K562 (cell line): ENCODE data around the gene CRADD. TPM values are rescaled to one million over a fixed set of nuclear protein-coding genes. Genes with fewer than 3 reads are reported as not detected.

ENCODE experiments used
- MED1 ChIP-seq: sonication (generic); formaldehyde crosslinking; IDR thresholded peaks from 2 replicates; pipeline ENCODE4 v1.8.1; 2023; ENCODE audit warnings: missing genetic modification reagents, borderline replicate concordance
- MXI1 ChIP-seq: IDR thresholded peaks from 2 replicates; pipeline ENCODE4 v1.6.1; 2011; ENCODE audit warnings: low read depth, mild to moderate bottlenecking, improper control_type of control experiment, low read length
- TAF7 ChIP-seq: fragments of 450-650 bp; IDR thresholded peaks from 2 replicates; pipeline ENCODE4 v1.6.1; 2016; ENCODE audit warnings: missing genetic modification characterization, missing compliant biosample characterization
- THRAP3 ChIP-seq: fragments of 450-650 bp; IDR thresholded peaks from 2 replicates; pipeline ENCODE4 v1.6.1; 2016; ENCODE audit warnings: mild to moderate bottlenecking, inconsistent platforms, borderline replicate concordance
- polyA plus RNA-seq, 8 experiments: library from polyadenylated mRNA; depleted of rRNA in 4 of 8; stranded (reverse) in 5 of 8; unstranded in 3 of 8; fragments of >200 nt; fragmentation: Nextera tagmentation in 2 of 8; fragmentation: Illumina TruSeq in 1 of 8; extraction: Ambion mirVana in 2 of 8; extraction: Trizol in 1 of 8; gene quantifications; 2 replicates each; pipeline versions ENCODE4 v1.2.1 to v1.2.3, GENCODE V29; 2011 to 2014; ENCODE audit warnings: inconsistent platforms in 1 of 8, missing spikeins in 1 of 8
- total RNA-seq, 7 experiments: library from RNA; depleted of rRNA in 6 of 7; stranded (reverse); fragments of >200 nt in 6 of 7; fragmentation: Illumina TruSeq in 2 of 7; extraction: Trizol in 2 of 7; gene quantifications; 2 replicates each; pipeline versions ENCODE4 v1.2.1 to v1.2.3, GENCODE V29; 2011 to 2021; ENCODE audit warnings: low replicate concordance in 1 of 7
- TF ChIP-seq, protein P1 (sequence below): sonication (generic); formaldehyde crosslinking; IDR thresholded peaks from 2 replicates; pipeline ENCODE4 v1.8.1; 2023; ENCODE audit warnings: missing genetic modification reagents, mild to moderate bottlenecking, borderline replicate concordance
- TF ChIP-seq, protein P2 (sequence below): fragments of 200-600 bp; sonication (generic); IDR thresholded peaks from one replicate; pipeline ENCODE4 v1.6.1; 2012; ENCODE audit warnings: mild to moderate bottlenecking, low read depth, low read length, inconsistent platforms
- TF ChIP-seq, protein P3 (sequence below): fragments of 250-450 bp; sonication (Bioruptor Pico); IDR thresholded peaks from 2 replicates; pipeline ENCODE4 v1.5.0; 2021; ENCODE audit warnings: mild to moderate bottlenecking, borderline replicate concordance

CRADD gene
- total and polyA plus RNA-seq, 9 of the 15 experiments (the other 6 are each of a cell fraction or from before 2014, with no cell fraction given) = 20.5 to 41.1 (median 25.9) TPM

DNA sequence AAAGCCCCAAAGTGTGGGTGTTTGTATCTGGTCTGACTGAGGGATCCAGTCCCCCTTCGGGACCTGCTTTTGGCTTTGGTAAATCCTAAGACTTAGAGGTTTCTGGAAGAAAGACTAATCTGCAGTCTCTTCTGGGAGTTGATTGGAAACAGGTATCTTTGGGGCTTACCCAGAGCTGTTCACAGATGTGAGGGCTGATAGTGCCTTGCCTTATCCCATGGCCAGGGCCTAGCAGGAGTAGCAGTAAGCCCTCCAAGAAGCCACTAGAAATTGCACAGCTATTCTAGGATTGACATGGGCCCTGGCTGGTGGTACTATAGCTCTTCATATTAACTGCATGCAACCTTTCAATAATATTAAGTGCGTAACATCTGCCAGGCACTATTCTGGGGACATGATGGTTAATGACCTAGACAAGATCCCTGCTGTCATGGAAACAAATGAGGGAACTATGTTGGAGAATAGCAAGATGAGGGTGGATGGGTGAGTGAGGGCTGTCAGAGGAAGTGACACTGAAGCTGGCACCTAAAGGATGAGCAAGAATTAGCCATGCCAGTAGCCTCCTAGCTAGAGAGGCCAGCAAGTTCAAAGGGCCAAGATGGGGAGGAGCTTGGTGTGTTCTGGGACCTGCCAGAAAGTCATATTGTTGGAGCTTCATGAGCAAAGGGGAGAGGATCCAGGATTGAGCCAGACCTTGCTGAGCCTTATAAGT lies 71.7 kb downstream of the CRADD start (continued):
- TF ChIP-seq, protein P1, sequence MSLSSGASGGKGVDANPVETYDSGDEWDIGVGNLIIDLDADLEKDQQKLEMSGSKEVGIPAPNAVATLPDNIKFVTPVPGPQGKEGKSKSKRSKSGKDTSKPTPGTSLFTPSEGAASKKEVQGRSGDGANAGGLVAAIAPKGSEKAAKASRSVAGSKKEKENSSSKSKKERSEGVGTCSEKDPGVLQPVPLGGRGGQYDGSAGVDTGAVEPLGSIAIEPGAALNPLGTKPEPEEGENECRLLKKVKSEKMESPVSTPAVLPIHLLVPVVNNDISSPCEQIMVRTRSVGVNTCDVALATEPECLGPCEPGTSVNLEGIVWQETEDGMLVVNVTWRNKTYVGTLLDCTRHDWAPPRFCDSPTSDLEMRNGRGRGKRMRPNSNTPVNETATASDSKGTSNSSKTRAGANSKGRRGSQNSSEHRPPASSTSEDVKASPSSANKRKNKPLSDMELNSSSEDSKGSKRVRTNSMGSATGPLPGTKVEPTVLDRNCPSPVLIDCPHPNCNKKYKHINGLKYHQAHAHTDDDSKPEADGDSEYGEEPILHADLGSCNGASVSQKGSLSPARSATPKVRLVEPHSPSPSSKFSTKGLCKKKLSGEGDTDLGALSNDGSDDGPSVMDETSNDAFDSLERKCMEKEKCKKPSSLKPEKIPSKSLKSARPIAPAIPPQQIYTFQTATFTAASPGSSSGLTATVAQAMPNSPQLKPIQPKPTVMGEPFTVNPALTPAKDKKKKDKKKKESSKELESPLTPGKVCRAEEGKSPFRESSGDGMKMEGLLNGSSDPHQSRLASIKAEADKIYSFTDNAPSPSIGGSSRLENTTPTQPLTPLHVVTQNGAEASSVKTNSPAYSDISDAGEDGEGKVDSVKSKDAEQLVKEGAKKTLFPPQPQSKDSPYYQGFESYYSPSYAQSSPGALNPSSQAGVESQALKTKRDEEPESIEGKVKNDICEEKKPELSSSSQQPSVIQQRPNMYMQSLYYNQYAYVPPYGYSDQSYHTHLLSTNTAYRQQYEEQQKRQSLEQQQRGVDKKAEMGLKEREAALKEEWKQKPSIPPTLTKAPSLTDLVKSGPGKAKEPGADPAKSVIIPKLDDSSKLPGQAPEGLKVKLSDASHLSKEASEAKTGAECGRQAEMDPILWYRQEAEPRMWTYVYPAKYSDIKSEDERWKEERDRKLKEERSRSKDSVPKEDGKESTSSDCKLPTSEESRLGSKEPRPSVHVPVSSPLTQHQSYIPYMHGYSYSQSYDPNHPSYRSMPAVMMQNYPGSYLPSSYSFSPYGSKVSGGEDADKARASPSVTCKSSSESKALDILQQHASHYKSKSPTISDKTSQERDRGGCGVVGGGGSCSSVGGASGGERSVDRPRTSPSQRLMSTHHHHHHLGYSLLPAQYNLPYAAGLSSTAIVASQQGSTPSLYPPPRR (CRISPR knock-in tag) = no peak
- TF ChIP-seq, protein P2, sequence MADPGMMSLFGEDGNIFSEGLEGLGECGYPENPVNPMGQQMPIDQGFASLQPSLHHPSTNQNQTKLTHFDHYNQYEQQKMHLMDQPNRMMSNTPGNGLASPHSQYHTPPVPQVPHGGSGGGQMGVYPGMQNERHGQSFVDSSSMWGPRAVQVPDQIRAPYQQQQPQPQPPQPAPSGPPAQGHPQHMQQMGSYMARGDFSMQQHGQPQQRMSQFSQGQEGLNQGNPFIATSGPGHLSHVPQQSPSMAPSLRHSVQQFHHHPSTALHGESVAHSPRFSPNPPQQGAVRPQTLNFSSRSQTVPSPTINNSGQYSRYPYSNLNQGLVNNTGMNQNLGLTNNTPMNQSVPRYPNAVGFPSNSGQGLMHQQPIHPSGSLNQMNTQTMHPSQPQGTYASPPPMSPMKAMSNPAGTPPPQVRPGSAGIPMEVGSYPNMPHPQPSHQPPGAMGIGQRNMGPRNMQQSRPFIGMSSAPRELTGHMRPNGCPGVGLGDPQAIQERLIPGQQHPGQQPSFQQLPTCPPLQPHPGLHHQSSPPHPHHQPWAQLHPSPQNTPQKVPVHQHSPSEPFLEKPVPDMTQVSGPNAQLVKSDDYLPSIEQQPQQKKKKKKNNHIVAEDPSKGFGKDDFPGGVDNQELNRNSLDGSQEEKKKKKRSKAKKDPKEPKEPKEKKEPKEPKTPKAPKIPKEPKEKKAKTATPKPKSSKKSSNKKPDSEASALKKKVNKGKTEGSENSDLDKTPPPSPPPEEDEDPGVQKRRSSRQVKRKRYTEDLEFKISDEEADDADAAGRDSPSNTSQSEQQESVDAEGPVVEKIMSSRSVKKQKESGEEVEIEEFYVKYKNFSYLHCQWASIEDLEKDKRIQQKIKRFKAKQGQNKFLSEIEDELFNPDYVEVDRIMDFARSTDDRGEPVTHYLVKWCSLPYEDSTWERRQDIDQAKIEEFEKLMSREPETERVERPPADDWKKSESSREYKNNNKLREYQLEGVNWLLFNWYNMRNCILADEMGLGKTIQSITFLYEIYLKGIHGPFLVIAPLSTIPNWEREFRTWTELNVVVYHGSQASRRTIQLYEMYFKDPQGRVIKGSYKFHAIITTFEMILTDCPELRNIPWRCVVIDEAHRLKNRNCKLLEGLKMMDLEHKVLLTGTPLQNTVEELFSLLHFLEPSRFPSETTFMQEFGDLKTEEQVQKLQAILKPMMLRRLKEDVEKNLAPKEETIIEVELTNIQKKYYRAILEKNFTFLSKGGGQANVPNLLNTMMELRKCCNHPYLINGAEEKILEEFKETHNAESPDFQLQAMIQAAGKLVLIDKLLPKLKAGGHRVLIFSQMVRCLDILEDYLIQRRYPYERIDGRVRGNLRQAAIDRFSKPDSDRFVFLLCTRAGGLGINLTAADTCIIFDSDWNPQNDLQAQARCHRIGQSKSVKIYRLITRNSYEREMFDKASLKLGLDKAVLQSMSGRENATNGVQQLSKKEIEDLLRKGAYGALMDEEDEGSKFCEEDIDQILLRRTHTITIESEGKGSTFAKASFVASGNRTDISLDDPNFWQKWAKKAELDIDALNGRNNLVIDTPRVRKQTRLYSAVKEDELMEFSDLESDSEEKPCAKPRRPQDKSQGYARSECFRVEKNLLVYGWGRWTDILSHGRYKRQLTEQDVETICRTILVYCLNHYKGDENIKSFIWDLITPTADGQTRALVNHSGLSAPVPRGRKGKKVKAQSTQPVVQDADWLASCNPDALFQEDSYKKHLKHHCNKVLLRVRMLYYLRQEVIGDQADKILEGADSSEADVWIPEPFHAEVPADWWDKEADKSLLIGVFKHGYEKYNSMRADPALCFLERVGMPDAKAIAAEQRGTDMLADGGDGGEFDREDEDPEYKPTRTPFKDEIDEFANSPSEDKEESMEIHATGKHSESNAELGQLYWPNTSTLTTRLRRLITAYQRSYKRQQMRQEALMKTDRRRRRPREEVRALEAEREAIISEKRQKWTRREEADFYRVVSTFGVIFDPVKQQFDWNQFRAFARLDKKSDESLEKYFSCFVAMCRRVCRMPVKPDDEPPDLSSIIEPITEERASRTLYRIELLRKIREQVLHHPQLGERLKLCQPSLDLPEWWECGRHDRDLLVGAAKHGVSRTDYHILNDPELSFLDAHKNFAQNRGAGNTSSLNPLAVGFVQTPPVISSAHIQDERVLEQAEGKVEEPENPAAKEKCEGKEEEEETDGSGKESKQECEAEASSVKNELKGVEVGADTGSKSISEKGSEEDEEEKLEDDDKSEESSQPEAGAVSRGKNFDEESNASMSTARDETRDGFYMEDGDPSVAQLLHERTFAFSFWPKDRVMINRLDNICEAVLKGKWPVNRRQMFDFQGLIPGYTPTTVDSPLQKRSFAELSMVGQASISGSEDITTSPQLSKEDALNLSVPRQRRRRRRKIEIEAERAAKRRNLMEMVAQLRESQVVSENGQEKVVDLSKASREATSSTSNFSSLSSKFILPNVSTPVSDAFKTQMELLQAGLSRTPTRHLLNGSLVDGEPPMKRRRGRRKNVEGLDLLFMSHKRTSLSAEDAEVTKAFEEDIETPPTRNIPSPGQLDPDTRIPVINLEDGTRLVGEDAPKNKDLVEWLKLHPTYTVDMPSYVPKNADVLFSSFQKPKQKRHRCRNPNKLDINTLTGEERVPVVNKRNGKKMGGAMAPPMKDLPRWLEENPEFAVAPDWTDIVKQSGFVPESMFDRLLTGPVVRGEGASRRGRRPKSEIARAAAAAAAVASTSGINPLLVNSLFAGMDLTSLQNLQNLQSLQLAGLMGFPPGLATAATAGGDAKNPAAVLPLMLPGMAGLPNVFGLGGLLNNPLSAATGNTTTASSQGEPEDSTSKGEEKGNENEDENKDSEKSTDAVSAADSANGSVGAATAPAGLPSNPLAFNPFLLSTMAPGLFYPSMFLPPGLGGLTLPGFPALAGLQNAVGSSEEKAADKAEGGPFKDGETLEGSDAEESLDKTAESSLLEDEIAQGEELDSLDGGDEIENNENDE = no peak
- TF ChIP-seq, protein P3, sequence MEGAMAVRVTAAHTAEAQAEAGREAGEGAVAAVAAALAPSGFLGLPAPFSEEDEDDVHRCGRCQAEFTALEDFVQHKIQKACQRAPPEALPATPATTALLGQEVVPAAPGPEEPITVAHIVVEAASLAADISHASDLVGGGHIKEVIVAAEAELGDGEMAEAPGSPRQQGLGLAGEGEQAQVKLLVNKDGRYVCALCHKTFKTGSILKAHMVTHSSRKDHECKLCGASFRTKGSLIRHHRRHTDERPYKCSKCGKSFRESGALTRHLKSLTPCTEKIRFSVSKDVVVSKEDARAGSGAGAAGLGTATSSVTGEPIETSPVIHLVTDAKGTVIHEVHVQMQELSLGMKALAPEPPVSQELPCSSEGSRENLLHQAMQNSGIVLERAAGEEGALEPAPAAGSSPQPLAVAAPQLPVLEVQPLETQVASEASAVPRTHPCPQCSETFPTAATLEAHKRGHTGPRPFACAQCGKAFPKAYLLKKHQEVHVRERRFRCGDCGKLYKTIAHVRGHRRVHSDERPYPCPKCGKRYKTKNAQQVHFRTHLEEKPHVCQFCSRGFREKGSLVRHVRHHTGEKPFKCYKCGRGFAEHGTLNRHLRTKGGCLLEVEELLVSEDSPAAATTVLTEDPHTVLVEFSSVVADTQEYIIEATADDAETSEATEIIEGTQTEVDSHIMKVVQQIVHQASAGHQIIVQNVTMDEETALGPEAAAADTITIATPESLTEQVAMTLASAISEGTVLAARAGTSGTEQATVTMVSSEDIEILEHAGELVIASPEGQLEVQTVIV (CRISPR knock-in tag) = no peak
- no peak for TF ChIP-seq TAF7 (tag)
- no peak for TF ChIP-seq MXI1
- TF ChIP-seq MED1 (CRISPR knock-in tag) = no peak
- no peak for TF ChIP-seq THRAP3
